GM21528 (cell line): ENCODE measurements around the gene ACTG1.
"Not testable (repeated sequence)": the region's sequence is repeated elsewhere in the genome, so short reads cannot be mapped to it uniquely, and the experiment has no call there.

Source experiments
- ATAC-seq: cut with Tn5 transposase; IDR thresholded peaks from one replicate; pipeline ENCODE4 v1.9.1; 2021; ENCODE audit warnings: mild to moderate bottlenecking, moderate library complexity; ENCODE audit not compliant: unreplicated experiment, low FRiP score

ACTG1 gene

GRCh38 chr17:81533339-81534141, 20.9 kb upstream of the ACTG1 start:
- ATAC-seq = no peak

- ATAC-seq = no peak
Observed at GRCh38 chr17:81532490-81533287, 20.1 kb upstream of the ACTG1 start.

GRCh38 chr17:81531998-81532404, 19.4 kb upstream of the ACTG1 start:
- not testable (repeated sequence) for ATAC-seq

GRCh38 chr17:81531013-81531412, 18.4 kb upstream of the ACTG1 start:
- ATAC-seq = not testable (repeated sequence)

- no peak for ATAC-seq
Observed at GRCh38 chr17:81529437-81529803, 16.8 kb upstream of the ACTG1 start.

GRCh38 chr17:81528651-81529436, 16.2 kb upstream of the ACTG1 start:
- ATAC-seq = no peak

GRCh38 chr17:81528384-81528650, 15.7 kb upstream of the ACTG1 start:
- ATAC-seq = no peak

- ATAC-seq = no peak
Observed at GRCh38 chr17:81527591-81528383, 15.2 kb upstream of the ACTG1 start, which contains the start of gene FSCN2. Gene FSCN2, plus strand, starts transcription at chr17:81528377. Its CDS starts 155 bp downstream, at chr17:81528532.

- no peak for ATAC-seq
Observed at GRCh38 chr17:81526662-81527571, 14.3 kb upstream of the ACTG1 start.

GRCh38 chr17:81524865-81525159, 12.2 kb upstream of the ACTG1 start:
- no peak for ATAC-seq

GRCh38 chr17:81524039-81524864, 11.7 kb upstream of the ACTG1 start:
- no peak for ATAC-seq

GRCh38 chr17:81523402-81524038, 10.9 kb upstream of the ACTG1 start:
- ATAC-seq = no peak

- no peak for ATAC-seq
Observed at GRCh38 chr17:81522491-81523401, 10.1 kb upstream of the ACTG1 start.

GRCh38 chr17:81520021-81520901, 7.7 kb upstream of the ACTG1 start:
- no peak for ATAC-seq

- ATAC-seq = no peak
Observed at GRCh38 chr17:81519284-81520020, 6.9 kb upstream of the ACTG1 start.
